ENCODE results near the gene MEIS2. TPM values are rescaled to one million over a fixed set of nuclear protein-coding genes. Genes with fewer than 3 reads are reported as not detected.

The MEIS2 gene
- total RNA-seq, 1 donor from 2014 or later = 6.0 TPM

- no peak for TF ChIP-seq CTCF (IDR thresholded peaks at IDR 0.05; ENCODE audit: partially characterized antibody, unreplicated experiment)
- no peaks in the 10 kb centered on the region for H3K9me3 Mint-ChIP-seq (ENCODE audit: unreplicated experiment)
- H3K36me3 Mint-ChIP-seq (ENCODE audit: unreplicated experiment) = no peaks in the 10 kb centered on the region
- H3K4me1 Mint-ChIP-seq (ENCODE audit: low read depth, unreplicated experiment) = peaks cover 3% of the 10 kb centered on the region
- no peak overlapping the region for H3K27ac Mint-ChIP-seq (ENCODE audit: unreplicated experiment)
- H3K27me3 Mint-ChIP-seq (ENCODE audit: unreplicated experiment) = peaks cover 3% of the 10 kb centered on the region
- H3K4me3 Mint-ChIP-seq (ENCODE audit: unreplicated experiment) = no peak overlapping the region
- no peak for DNase-seq
Measured at GRCh38 chr15:36911322-36911944, 188.9 kb downstream of the MEIS2 start.

GRCh38 chr15:36908991-36909390, 191.4 kb downstream of the MEIS2 start:
- H3K4me1 Mint-ChIP-seq (ENCODE audit: low read depth, unreplicated experiment) = no peaks in the 10 kb centered on the region
- H3K36me3 Mint-ChIP-seq (ENCODE audit: unreplicated experiment) = no peaks in the 10 kb centered on the region
- no peak overlapping the region for H3K4me3 Mint-ChIP-seq (ENCODE audit: unreplicated experiment)
- no peak overlapping the region for H3K27ac Mint-ChIP-seq (ENCODE audit: unreplicated experiment)
- no peak for TF ChIP-seq CTCF (IDR thresholded peaks at IDR 0.05; ENCODE audit: partially characterized antibody, unreplicated experiment)
- no peaks in the 10 kb centered on the region for H3K27me3 Mint-ChIP-seq (ENCODE audit: unreplicated experiment)
- DNase-seq = no peak
- no peaks in the 10 kb centered on the region for H3K9me3 Mint-ChIP-seq (ENCODE audit: unreplicated experiment)

GRCh38 chr15:36907295-36907694, 193.1 kb downstream of the MEIS2 start:
- Mint-ChIP-seq H3K27ac (ENCODE audit: unreplicated experiment) (no peak overlapping the region), H3K36me3 (ENCODE audit: unreplicated experiment) (no peaks in the 10 kb centered on the region), H3K4me1 (ENCODE audit: low read depth, unreplicated experiment) (no peaks in the 10 kb centered on the region), H3K9me3 (ENCODE audit: unreplicated experiment) (no peaks in the 10 kb centered on the region), H3K4me3 (ENCODE audit: unreplicated experiment) (no peak overlapping the region), H3K27me3 (ENCODE audit: unreplicated experiment) (no peaks in the 10 kb centered on the region)
- DNase-seq = no peak
- TF ChIP-seq CTCF (IDR thresholded peaks at IDR 0.05; ENCODE audit: partially characterized antibody, unreplicated experiment) = no peak

- Mint-ChIP-seq H3K27me3 (ENCODE audit: unreplicated experiment) (no peaks in the 10 kb centered on the region), H3K27ac (ENCODE audit: unreplicated experiment) (no peak overlapping the region), H3K9me3 (ENCODE audit: unreplicated experiment) (no peaks in the 10 kb centered on the region), H3K4me1 (ENCODE audit: low read depth, unreplicated experiment) (no peaks in the 10 kb centered on the region), H3K36me3 (ENCODE audit: unreplicated experiment) (no peaks in the 10 kb centered on the region), H3K4me3 (ENCODE audit: unreplicated experiment) (no peak overlapping the region)
- DNase-seq = no peak
- TF ChIP-seq CTCF (IDR thresholded peaks at IDR 0.05; ENCODE audit: partially characterized antibody, unreplicated experiment) = no peak
Measured at GRCh38 chr15:36905908-36906307, 194.4 kb downstream of the MEIS2 start.

- Mint-ChIP-seq H3K4me3 (ENCODE audit: unreplicated experiment) (no peak overlapping the region), H3K36me3 (ENCODE audit: unreplicated experiment) (no peaks in the 10 kb centered on the region), H3K27ac (ENCODE audit: unreplicated experiment) (no peak overlapping the region), H3K9me3 (ENCODE audit: unreplicated experiment) (no peaks in the 10 kb centered on the region), H3K27me3 (ENCODE audit: unreplicated experiment) (no peaks in the 10 kb centered on the region), H3K4me1 (ENCODE audit: low read depth, unreplicated experiment) (no peaks in the 10 kb centered on the region)
- TF ChIP-seq CTCF (IDR thresholded peaks at IDR 0.05; ENCODE audit: partially characterized antibody, unreplicated experiment) = no peak
- DNase-seq = no peak
Measured at GRCh38 chr15:36904715-36905114, 195.6 kb downstream of the MEIS2 start.
